Stimulated activated CD4-positive, alpha-beta T cell treated with anti-CD3 and anti-CD28 coated beads, Interleukin-4, amount 100 ng/mL, for 24 hours (primary cell): ENCODE measurements around the gene LONP2.
"Not testable (repeated sequence)": the region's sequence is repeated elsewhere in the genome, so short reads cannot be mapped to it uniquely, and the experiment has no call there.

ENCODE experiments used
- DNase-seq: peaks from one replicate; pipeline ENCODE4 v3.0.0-alpha.2; 2020

The LONP2 gene

GRCh38 chr16:48295488-48296281 is 51.6 kb downstream of the LONP2 start:
- DNase-seq, result no peak

GRCh38 chr16:48299471-48299870 is 55.4 kb downstream of the LONP2 start:
- no peak for DNase-seq

- DNase-seq, result no peak
Measured at GRCh38 chr16:48300391-48300856, 56.3 kb downstream of the LONP2 start.

- no peak for DNase-seq
Measured at GRCh38 chr16:48308535-48308934, 64.4 kb downstream of the LONP2 start.

- no peak for DNase-seq
Measured at GRCh38 chr16:48310908-48311641, 67.0 kb downstream of the LONP2 start.

GRCh38 chr16:48313905-48314304 is 69.8 kb downstream of the LONP2 start:
- DNase-seq, result not testable (repeated sequence)

- no peak for DNase-seq
Measured at GRCh38 chr16:48317026-48317425, 72.9 kb downstream of the LONP2 start.

GRCh38 chr16:48317614-48318315 is 73.7 kb downstream of the LONP2 start:
- no peak for DNase-seq

- peak; percentile 4 for DNase-seq
Measured at GRCh38 chr16:48318630-48319029, 74.5 kb downstream of the LONP2 start.

GRCh38 chr16:48321317-48322036 is 77.4 kb downstream of the LONP2 start:
- peak; percentile 30 for DNase-seq

- no peak for DNase-seq
Measured at GRCh38 chr16:48323783-48324775, 80.0 kb downstream of the LONP2 start.

- DNase-seq, result no peak
Measured at GRCh38 chr16:48326915-48327314, 82.8 kb downstream of the LONP2 start.

- DNase-seq, result no peak
Measured at GRCh38 chr16:48329138-48329537, 85.0 kb downstream of the LONP2 start.

- no peak for DNase-seq
Measured at GRCh38 chr16:48330189-48330840, 86.2 kb downstream of the LONP2 start.

- no peak for DNase-seq
Measured at GRCh38 chr16:48330841-48331192, 86.7 kb downstream of the LONP2 start.

GRCh38 chr16:48332978-48333377 is 88.9 kb downstream of the LONP2 start:
- DNase-seq, result no peak

- no peak for DNase-seq
Measured at GRCh38 chr16:48334325-48334724, 90.2 kb downstream of the LONP2 start.

- DNase-seq, result no peak
Measured at GRCh38 chr16:48335961-48336360, 91.9 kb downstream of the LONP2 start.

- DNase-seq, result no peak
Measured at GRCh38 chr16:48340054-48340453, 96.0 kb downstream of the LONP2 start.

GRCh38 chr16:48342591-48342990 is 98.5 kb downstream of the LONP2 start:
- DNase-seq, result no peak
